Trophoblast cell (in vitro differentiated cells and primary cell): ENCODE results near the gene EFS.
A peak's percentile ranks its signal among the peaks of the same experiment; 100 is the strongest.

Experiments
- DNase-seq, 2 donors: peaks; one replicate each; pipeline ENCODE4 v3.0.0-alpha.2; 2016
- H2AFZ ChIP-seq: 2 replicates; pipeline ENCODE4 v1.6.1; 2013; ENCODE audit warnings: low read length, moderate library complexity, mild to moderate bottlenecking; ENCODE audit not compliant: insufficient read depth, poor library complexity
- H2AK5ac ChIP-seq: 2 replicates; pipeline ENCODE4 v1.6.1; 2013; ENCODE audit warnings: mild to moderate bottlenecking, low read length
- H2BK120ac ChIP-seq: 2 replicates; pipeline ENCODE4 v1.6.1; 2013; ENCODE audit warnings: low read length, mild to moderate bottlenecking, moderate library complexity; ENCODE audit not compliant: insufficient read depth, poor library complexity
- H2BK12ac ChIP-seq: 2 replicates; pipeline ENCODE4 v1.6.1; 2013; ENCODE audit warnings: mild to moderate bottlenecking, low read length, moderate library complexity
- H2BK5ac ChIP-seq: 2 replicates; pipeline ENCODE4 v1.6.1; 2013; ENCODE audit warnings: low read length, low read depth, moderate library complexity, mild to moderate bottlenecking; ENCODE audit not compliant: poor library complexity
- H3K14ac ChIP-seq: 2 replicates; pipeline ENCODE4 v1.6.1; 2013; ENCODE audit warnings: mild to moderate bottlenecking, low read length
- H3K18ac ChIP-seq: 2 replicates; pipeline ENCODE4 v1.6.1; 2013; ENCODE audit warnings: mild to moderate bottlenecking, low read length
- H3K23ac ChIP-seq: 2 replicates; pipeline ENCODE4 v1.6.1; 2013; ENCODE audit warnings: low read length
- H3K27ac ChIP-seq: 2 replicates; pipeline ENCODE4 v1.5.1; 2013; ENCODE audit warnings: low read depth, mild to moderate bottlenecking, inconsistent platforms, low read length, moderate library complexity
- H3K27me3 ChIP-seq: 2 replicates; pipeline ENCODE4 v1.6.1; 2013; ENCODE audit warnings: inconsistent platforms, mild to moderate bottlenecking, low read length, moderate library complexity; ENCODE audit not compliant: insufficient read depth
- H3K36me3 ChIP-seq, 2 experiments: 1 replicate in 1 of 2; 2 replicates in 1 of 2; pipeline ENCODE4 v1.6.1; 2013; ENCODE audit warnings: low read length in 2 of 2, mild to moderate bottlenecking in 2 of 2, moderate library complexity in 1 of 2; ENCODE audit not compliant: insufficient read depth in 2 of 2, control insufficient read depth in 1 of 2
- H3K4ac ChIP-seq: 2 replicates; pipeline ENCODE4 v1.6.1; 2013; ENCODE audit warnings: low read depth, mild to moderate bottlenecking, low read length, moderate library complexity
- H3K4me1 ChIP-seq, 2 experiments: 1 replicate in 1 of 2; 2 replicates in 1 of 2; pipeline ENCODE4 v1.6.1; 2013; ENCODE audit warnings: low read length in 2 of 2, mild to moderate bottlenecking in 2 of 2, moderate library complexity in 1 of 2; ENCODE audit not compliant: insufficient read depth in 2 of 2, control insufficient read depth in 1 of 2
- H3K4me2 ChIP-seq: 2 replicates; pipeline ENCODE4 v1.6.1; 2013; ENCODE audit warnings: inconsistent platforms, mild to moderate bottlenecking, low read length, moderate library complexity
- H3K4me3 ChIP-seq: 2 replicates; pipeline ENCODE4 v1.5.1; 2013; ENCODE audit warnings: mild to moderate bottlenecking, low read depth, low read length, inconsistent platforms
- H3K79me1 ChIP-seq: one replicate; pipeline ENCODE4 v1.6.1; 2013; ENCODE audit warnings: low read length
- H3K79me2 ChIP-seq: 2 replicates; pipeline ENCODE4 v1.6.1; 2013; ENCODE audit warnings: low read length, mild to moderate bottlenecking; ENCODE audit not compliant: control insufficient read depth, insufficient read depth, poor library complexity
- H3K9ac ChIP-seq: 2 replicates; pipeline ENCODE4 v1.6.1; 2013; ENCODE audit warnings: mild to moderate bottlenecking, low read length
- H3K9me3 ChIP-seq: 2 replicates; pipeline ENCODE4 v1.6.1; 2013; ENCODE audit warnings: low read depth, mild to moderate bottlenecking, control low read depth, inconsistent platforms, low read length; ENCODE audit not compliant: insufficient read depth
- H4K12ac ChIP-seq: 2 replicates; pipeline ENCODE4 v1.6.1; 2013; ENCODE audit warnings: low read depth, mild to moderate bottlenecking, low read length, moderate library complexity
- H4K8ac ChIP-seq: 2 replicates; pipeline ENCODE4 v1.6.1; 2013; ENCODE audit warnings: low read depth, mild to moderate bottlenecking, low read length, moderate library complexity
- H4K91ac ChIP-seq: one replicate; pipeline ENCODE4 v1.6.1; 2013; ENCODE audit warnings: low read depth, mild to moderate bottlenecking, low read length, moderate library complexity
- WGBS: extraction: QIAGEN DNeasy Blood & Tissue Kit; methylation state at CpG from one replicate; pipeline ENCODE4 v1.1.7; 2013; ENCODE audit warnings: missing lambda C conversion rate; ENCODE audit not compliant: insufficient read length, insufficient coverage; ENCODE audit errors: extremely low coverage; 5-methylcytosine and 5-hydroxymethylcytosine counted together

Gene EFS

DNA sequence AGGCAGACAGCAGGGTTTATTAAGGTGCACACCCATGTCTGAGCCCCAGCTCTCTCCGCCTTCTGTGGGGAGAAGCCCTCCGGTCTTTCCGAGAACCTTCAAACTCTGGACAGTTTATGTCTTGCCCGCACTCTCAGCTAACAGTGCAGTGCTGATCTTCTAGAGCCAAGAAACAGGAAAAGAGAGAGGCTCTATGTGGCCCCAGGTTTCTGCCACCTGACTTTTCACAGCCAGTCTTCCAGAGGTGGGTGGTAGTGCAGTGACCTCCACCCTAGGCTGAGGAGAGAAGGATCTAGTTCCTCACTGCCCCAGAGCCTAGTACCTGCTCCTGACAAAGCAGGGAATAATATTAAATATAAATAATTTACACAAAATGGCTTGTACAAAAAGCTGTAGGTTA is 8.3 kb downstream of the EFS start:
- H3K4me3 ChIP-seq: no peak overlapping the region
- no peak overlapping the region for H3K9ac ChIP-seq
- no peak overlapping the region for H3K4me2 ChIP-seq
- H2BK5ac ChIP-seq: no peak overlapping the region
- no peak overlapping the region for H3K18ac ChIP-seq
- no peaks in the 10 kb centered on the region for H3K9me3 ChIP-seq
- no CpG with 5 or more reads among the region's 4 CpGs for WGBS
- no peak overlapping the region for H4K8ac ChIP-seq
- H2BK12ac ChIP-seq: no peak overlapping the region
- H3K4ac ChIP-seq: no peak overlapping the region
- no peak overlapping the region for H3K27ac ChIP-seq
- H4K91ac ChIP-seq: no peak overlapping the region
- no peak overlapping the region for H3K23ac ChIP-seq
- no peak overlapping the region for H2BK120ac ChIP-seq
- no peak overlapping the region for H2AFZ ChIP-seq
- H2AK5ac ChIP-seq: no peak overlapping the region
- no peak overlapping the region for H4K12ac ChIP-seq
- no peak overlapping the region for H3K14ac ChIP-seq
- no peaks in the 10 kb centered on the region for H3K27me3 ChIP-seq
- H3K36me3 ChIP-seq: peaks cover 35 to 43% of the 10 kb centered on the region in 2 experiments
- no peaks in the 10 kb centered on the region for H3K79me2 ChIP-seq
- no peak for DNase-seq
- H3K4me1 ChIP-seq: peaks cover 6 to 15% of the 10 kb centered on the region in 2 experiments
- peaks cover 5% of the 10 kb centered on the region for H3K79me1 ChIP-seq

DNA sequence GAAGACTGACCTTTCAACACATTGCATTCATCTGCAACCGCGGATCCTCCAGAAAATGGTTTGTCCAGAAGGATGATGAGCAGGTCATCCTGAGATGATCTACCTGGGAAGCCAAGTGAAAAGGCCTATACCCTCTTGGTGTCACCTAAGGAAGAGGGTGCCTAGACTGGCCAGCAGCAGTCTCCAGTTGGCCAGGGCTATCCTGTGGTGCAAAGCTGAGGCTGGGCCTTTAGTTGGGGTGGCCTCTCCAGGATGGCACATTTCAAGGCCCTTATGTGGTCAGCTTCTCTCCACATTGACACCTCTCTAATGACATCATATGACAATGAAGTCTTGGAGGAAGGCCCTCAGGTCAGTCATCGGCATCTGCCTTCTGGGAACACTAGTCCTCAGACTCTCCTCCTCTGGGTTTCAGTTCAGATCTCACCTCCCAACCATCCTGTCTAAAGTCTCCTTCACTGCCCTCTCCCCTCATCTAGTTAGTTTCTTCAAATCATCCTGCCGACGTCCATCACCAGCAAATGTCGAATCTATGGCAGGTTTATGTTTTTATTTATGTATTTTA is 9.0 kb downstream of the EFS start:
- Histone ChIP-seq H3K9me3 (no peaks in the 10 kb centered on the region), H4K91ac (no peak overlapping the region), H3K4me2 (no peak overlapping the region), H2BK120ac (no peak overlapping the region), H3K79me1 (peaks cover 5% of the 10 kb centered on the region), H3K4ac (no peak overlapping the region), H4K12ac (no peak overlapping the region), H3K79me2 (no peaks in the 10 kb centered on the region), H4K8ac (no peak overlapping the region), H3K27ac (no peak overlapping the region), H2AK5ac (no peak overlapping the region), H3K14ac (no peak overlapping the region), H2AFZ (no peak overlapping the region), H3K4me1 (peaks cover 6 to 15% of the 10 kb centered on the region in 2 experiments), H3K23ac (no peak overlapping the region), H3K9ac (no peak overlapping the region), H3K27me3 (peaks cover 2% of the 10 kb centered on the region), H2BK5ac (no peak overlapping the region), H3K4me3 (no peak overlapping the region), H3K18ac (no peak overlapping the region), H3K36me3 (peaks cover 35 to 43% of the 10 kb centered on the region in 2 experiments), H2BK12ac (no peak overlapping the region)
- DNase-seq: no peak
- WGBS: no CpG with 5 or more reads among the region's 6 CpGs

DNA sequence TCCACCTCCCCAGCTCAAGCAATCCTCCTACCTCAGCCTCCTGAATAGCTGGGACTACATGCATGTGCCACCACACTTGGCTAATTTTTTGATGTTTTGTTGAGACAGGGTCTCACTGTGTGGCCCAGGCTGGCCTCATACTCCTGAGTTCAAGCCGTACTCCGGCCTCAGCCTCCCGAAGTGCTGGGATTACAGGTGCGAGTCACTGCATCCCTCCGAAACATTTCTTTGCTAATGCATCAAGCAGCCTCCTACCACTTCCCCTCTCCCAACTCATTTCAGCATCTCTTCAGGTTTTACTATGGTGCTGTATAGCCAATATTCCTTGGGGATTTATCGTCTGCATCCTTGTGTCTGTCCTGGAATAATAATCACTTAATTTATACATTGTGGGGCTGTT is 10.0 kb downstream of the EFS start:
- no peak for DNase-seq
- Histone ChIP-seq H3K27ac (no peak overlapping the region), H3K18ac (no peak overlapping the region), H4K91ac (no peak overlapping the region), H3K4me1 (peaks cover 6 to 13% of the 10 kb centered on the region in 2 experiments), H3K4me3 (no peak overlapping the region), H4K12ac (no peak overlapping the region), H3K27me3 (peaks cover 2% of the 10 kb centered on the region), H3K79me1 (peaks cover 5% of the 10 kb centered on the region), H3K14ac (no peak overlapping the region), H3K9me3 (no peaks in the 10 kb centered on the region), H2BK5ac (no peak overlapping the region), H3K4me2 (no peak overlapping the region), H3K36me3 (peaks cover 26 to 34% of the 10 kb centered on the region in 2 experiments), H2BK12ac (no peak overlapping the region), H3K9ac (no peak overlapping the region), H4K8ac (no peak overlapping the region), H2AFZ (no peak overlapping the region), H3K23ac (no peak overlapping the region), H3K4ac (no peak overlapping the region), H3K79me2 (no peaks in the 10 kb centered on the region), H2AK5ac (no peak overlapping the region), H2BK120ac (no peak overlapping the region)
- no CpG with 5 or more reads among the region's 6 CpGs for WGBS

DNA sequence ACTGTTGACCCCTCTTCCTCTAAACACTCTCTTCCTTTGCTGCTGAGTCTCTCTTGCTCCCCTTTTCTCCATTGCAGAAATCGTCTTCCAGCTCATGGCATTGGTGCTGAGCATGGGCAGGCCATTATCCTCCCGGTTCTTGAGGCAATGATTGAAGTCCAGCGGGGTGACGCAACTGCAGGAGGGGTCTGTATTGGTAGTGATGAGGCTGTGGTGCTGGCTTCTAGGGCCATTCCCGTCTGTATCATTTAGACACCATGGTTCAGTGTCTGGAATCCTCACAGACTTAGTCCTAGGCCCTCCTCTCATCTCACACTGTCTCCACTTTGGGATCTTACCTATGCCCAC is 11.6 kb downstream of the EFS start:
- no peak overlapping the region for H3K4me2 ChIP-seq
- H2BK120ac ChIP-seq: no peak overlapping the region
- no peak overlapping the region for H3K23ac ChIP-seq
- peak overlapping the region; percentile 3 for H2AK5ac ChIP-seq
- H3K9me3 ChIP-seq: peaks cover 2% of the 10 kb centered on the region
- no peak overlapping the region for H2BK12ac ChIP-seq
- peaks cover 12 to 20% of the 10 kb centered on the region in 2 experiments for H3K36me3 ChIP-seq
- no peak overlapping the region for H4K12ac ChIP-seq
- H2BK5ac ChIP-seq: no peak overlapping the region
- no peak overlapping the region for H3K27ac ChIP-seq
- no peak for DNase-seq
- WGBS: no CpG with 5 or more reads among the region's 5 CpGs
- no peak overlapping the region for H3K9ac ChIP-seq
- H3K27me3 ChIP-seq: peaks cover 2% of the 10 kb centered on the region
- H3K79me2 ChIP-seq: no peaks in the 10 kb centered on the region
- H3K4me3 ChIP-seq: no peak overlapping the region
- peaks cover 5% of the 10 kb centered on the region for H3K79me1 ChIP-seq
- no peak overlapping the region for H2AFZ ChIP-seq
- H3K4me1 ChIP-seq: peaks cover 6 to 13% of the 10 kb centered on the region in 2 experiments
- no peak overlapping the region for H3K4ac ChIP-seq
- peak overlapping the region; percentile 3 for H4K8ac ChIP-seq
- H3K14ac ChIP-seq: no peak overlapping the region
- no peak overlapping the region for H3K18ac ChIP-seq
- H4K91ac ChIP-seq: no peak overlapping the region
